CD4-positive, alpha-beta T cell (primary cell): Measurements from ENCODE around the gene FBLN5. TPM values are rescaled to one million over a fixed set of nuclear protein-coding genes. Genes with fewer than 3 reads are reported as not detected.

ENCODE experiments used
- ATAC-seq: fragments of 200-7000 bp; cut with Tn5 transposase; one replicate; pipeline ENCODE4 v1.10.0; 2022; ENCODE audit warnings: mild to moderate bottlenecking; ENCODE audit not compliant: poor library complexity
- CTCF ChIA-PET: fragments of 350-600 bp; sonication (Branson Sonifier 250); formaldehyde crosslinking; loops from one replicate; lab custom pipeline; 2021; ENCODE audit warnings: antibody characterized with exemption, inconsistent platforms; lab: Charles Lee
- POLR2A ChIA-PET: fragments of 350-600 bp; sonication (Branson Sonifier 250); formaldehyde crosslinking; loops from one replicate; lab custom pipeline; 2021; ENCODE audit warnings: antibody characterized with exemption, inconsistent platforms; lab: Charles Lee
- DNase-seq, 14 experiments: peaks; one replicate each; pipeline ENCODE4 v3.0.0-alpha.2; 2013 to 2020; ENCODE audit warnings: mixed read lengths in 2 of 14
- H3K27ac ChIP-seq, 2 donors: one replicate each; pipeline versions ENCODE4 v1.5.1 to v1.7.0; 2013; ENCODE audit warnings: low read length in 2 of 2, low read depth in 1 of 2, mild to moderate bottlenecking in 1 of 2
- H3K27me3 ChIP-seq, 2 experiments: 1 replicate in 1 of 2; 2 replicates in 1 of 2; pipeline versions ENCODE4 v1.6.1 to v1.7.0; 2013; ENCODE audit warnings: low read length in 2 of 2, control low read depth in 1 of 2, mild to moderate bottlenecking in 1 of 2, moderate library complexity in 1 of 2; ENCODE audit not compliant: insufficient read depth in 2 of 2, control insufficient read depth in 1 of 2
- H3K36me3 ChIP-seq: one replicate; pipeline ENCODE4 v1.6.1; 2013; ENCODE audit warnings: low read length, control low read depth; ENCODE audit not compliant: insufficient read depth
- H3K4me1 ChIP-seq: one replicate; pipeline ENCODE4 v1.6.1; 2013; ENCODE audit warnings: low read length, control low read depth; ENCODE audit not compliant: insufficient read depth
- H3K4me3 ChIP-seq: one replicate; pipeline ENCODE4 v1.5.1; 2013; ENCODE audit warnings: mild to moderate bottlenecking, low read length, moderate library complexity
- H3K9me3 ChIP-seq, 2 experiments: 1 replicate in 1 of 2; 2 replicates in 1 of 2; pipeline versions ENCODE4 v1.6.1 to v1.7.0; 2013; ENCODE audit warnings: low read length in 2 of 2, mild to moderate bottlenecking in 2 of 2, control low read depth in 1 of 2, moderate library complexity in 1 of 2; ENCODE audit not compliant: control insufficient read depth in 1 of 2, insufficient read depth in 1 of 2
- H3K27ac Mint-ChIP-seq: one replicate; pipeline ENCODE4 v1.8.0; 2020; ENCODE audit warnings: mixed read lengths
- H3K27me3 Mint-ChIP-seq: one replicate; pipeline ENCODE4 v1.8.0; 2021; ENCODE audit warnings: mixed read lengths
- H3K36me3 Mint-ChIP-seq: one replicate; pipeline ENCODE4 v1.8.0; 2021; ENCODE audit warnings: low read depth, mixed read lengths
- H3K4me1 Mint-ChIP-seq: one replicate; pipeline ENCODE4 v1.8.0; 2021; ENCODE audit warnings: low read depth, mixed read lengths
- H3K4me3 Mint-ChIP-seq: one replicate; pipeline ENCODE4 v1.8.0; 2020; ENCODE audit warnings: mild to moderate bottlenecking, mixed read lengths
- H3K9me3 Mint-ChIP-seq: one replicate; pipeline ENCODE4 v1.8.0; 2020; ENCODE audit warnings: mixed read lengths
- CTCF ChIP-seq: fragments of 200-600 bp; IDR thresholded peaks from one replicate; pipeline ENCODE4 v1.8.0; 2022; ENCODE audit warnings: antibody characterized with exemption, mild to moderate bottlenecking
- intact Hi-C, 2 experiments: fragments of 100-400 bp; cut with DNase I in 1 of 2; cut with micrococcal nuclease in 1 of 2; formaldehyde crosslinking; loops; one replicate each; pipeline versions ENCODE4 v1.15.1 to v1.9.0; 2023 to 2025; cut with DNase I, micrococcal nuclease
- total RNA-seq, 174 experiments: library from RNA in 2 of 174; stranded (reverse) in 2 of 174; gene quantifications; one replicate each; pipeline ENCODE4 v1.2.3 and lab custom pipeline; 2021 to 2026

FBLN5 gene
- total RNA-seq, 2 experiments from 2014 or later = 1.2 to 1.5 TPM

GRCh38 chr14:91893007-91893406 lies 54.5 kb downstream of the FBLN5 start:
- ATAC-seq (peak; percentile 51), DNase-seq (peak in 7 of 14 experiments; percentile 18 to 67 (median 35))
- Histone ChIP-seq H3K4me1 (peaks cover 53% of the 10 kb centered on the region), H3K27me3 (no peaks in the 10 kb centered on the region), H3K27ac (no peak overlapping the region), H3K4me3 (no peak overlapping the region), H3K9me3 (no peaks in the 10 kb centered on the region), H3K36me3 (no peaks in the 10 kb centered on the region)
- Mint-ChIP-seq H3K9me3 (no peaks in the 10 kb centered on the region), H3K36me3 (no peaks in the 10 kb centered on the region), H3K27ac (peak overlapping the region; percentile 48), H3K27me3 (no peaks in the 10 kb centered on the region), H3K4me1 (peaks cover 65% of the 10 kb centered on the region), H3K4me3 (no peak overlapping the region)
- intact Hi-C loops = no loop called here
- CTCF ChIA-PET = interaction anchor here (0.6 to 1.3 kb wide), 3 partner anchors 35 to 97 kb away, joined by 3 to 4 read pairs (median 3); no protein-coding TSS in a partner anchor
- POLR2A ChIA-PET = interaction anchor here (0.6 to 5.3 kb wide), 4 partner anchors 18 to 30 kb away, joined by 3 to 45 read pairs (median 16); partner anchors contain the start of gene TC2N
- TF ChIP-seq CTCF = no peak

- Mint-ChIP-seq H3K27me3 (no peaks in the 10 kb centered on the region), H3K36me3 (no peaks in the 10 kb centered on the region), H3K27ac (peak overlapping the region; percentile 83), H3K4me3 (no peak overlapping the region), H3K4me1 (peaks cover 65% of the 10 kb centered on the region), H3K9me3 (no peaks in the 10 kb centered on the region)
- intact Hi-C loops = no loop called here
- peaks cover 53% of the 10 kb centered on the region for H3K4me1 ChIP-seq
- TF ChIP-seq CTCF = no peak
- H3K27ac ChIP-seq = no peak overlapping the region
- H3K36me3 ChIP-seq = no peaks in the 10 kb centered on the region
- CTCF ChIA-PET = interaction anchor here (1.6 to 2.0 kb wide), 2 partner anchors 19 kb away, joined by 5 to 7 read pairs; no protein-coding TSS in a partner anchor
- no peaks in the 10 kb centered on the region for H3K9me3 ChIP-seq
- H3K4me3 ChIP-seq = no peak overlapping the region
- POLR2A ChIA-PET = interaction anchor here (1.0 to 5.3 kb wide), 4 partner anchors 8 to 29 kb away, joined by 3 to 45 read pairs (median 16); no protein-coding TSS in a partner anchor
- ATAC-seq (no peak), DNase-seq (no peak)
- H3K27me3 ChIP-seq = no peaks in the 10 kb centered on the region
Measured at GRCh38 chr14:91891721-91892220, 55.7 kb downstream of the FBLN5 start.

- TF ChIP-seq CTCF = no peak
- H3K4me1 ChIP-seq = peaks cover 53% of the 10 kb centered on the region
- no peaks in the 10 kb centered on the region for H3K36me3 ChIP-seq
- peaks cover 62% of the 10 kb centered on the region for H3K4me1 Mint-ChIP-seq
- H3K27ac ChIP-seq = no peak overlapping the region
- H3K27me3 Mint-ChIP-seq = no peaks in the 10 kb centered on the region
- no peak overlapping the region for H3K4me3 Mint-ChIP-seq
- POLR2A ChIA-PET = interaction anchor here (1.0 to 5.3 kb wide), 5 partner anchors 8 to 28 kb away, joined by 3 to 45 read pairs (median 6); no protein-coding TSS in a partner anchor
- intact Hi-C loops = no loop called here
- H3K27me3 ChIP-seq = no peaks in the 10 kb centered on the region
- H3K9me3 ChIP-seq = no peaks in the 10 kb centered on the region
- ATAC-seq (no peak), DNase-seq (no peak)
- no peaks in the 10 kb centered on the region for H3K9me3 Mint-ChIP-seq
- H3K4me3 ChIP-seq = no peak overlapping the region
- H3K27ac Mint-ChIP-seq = peak overlapping the region; percentile 83
- CTCF ChIA-PET = interaction anchor here (1.6 to 2.0 kb wide), 2 partner anchors 19 to 20 kb away, joined by 5 to 7 read pairs; no protein-coding TSS in a partner anchor
- no peaks in the 10 kb centered on the region for H3K36me3 Mint-ChIP-seq
Measured at GRCh38 chr14:91891101-91891500, 56.4 kb downstream of the FBLN5 start.
